Measurements from ENCODE around the gene NELL2.

Gene NELL2

GRCh38 chr12:44654646-44655639, 221.2 kb downstream of the NELL2 start:
- DNase-seq = no peak
- in situ Hi-C loops (cut with HindIII; ENCODE audit: low pct_ligation_motif_present, low pct_unique_long_range_greater_than_20kb, low sequenced_read_pairs) = no loop called here

- in situ Hi-C loops (cut with HindIII; ENCODE audit: low pct_ligation_motif_present, low pct_unique_long_range_greater_than_20kb, low sequenced_read_pairs) = no loop called here
- no peak for DNase-seq
These were observed 222.1 kb downstream of the NELL2 start for GRCh38 chr12:44653861-44654527.

- in situ Hi-C loops (cut with HindIII; ENCODE audit: low pct_ligation_motif_present, low pct_unique_long_range_greater_than_20kb, low sequenced_read_pairs) = no loop called here
- no peak for DNase-seq
These were observed 226.4 kb downstream of the NELL2 start for GRCh38 chr12:44649693-44650092.

- in situ Hi-C loops (cut with HindIII; ENCODE audit: low pct_ligation_motif_present, low pct_unique_long_range_greater_than_20kb, low sequenced_read_pairs) = no loop called here
- no peak for DNase-seq
These were observed 228.0 kb downstream of the NELL2 start for GRCh38 chr12:44647917-44648690.

- in situ Hi-C loops (cut with HindIII; ENCODE audit: low pct_ligation_motif_present, low pct_unique_long_range_greater_than_20kb, low sequenced_read_pairs) = no loop called here
- DNase-seq = no peak
These were observed 235.5 kb downstream of the NELL2 start for GRCh38 chr12:44640427-44641190.

DNA sequence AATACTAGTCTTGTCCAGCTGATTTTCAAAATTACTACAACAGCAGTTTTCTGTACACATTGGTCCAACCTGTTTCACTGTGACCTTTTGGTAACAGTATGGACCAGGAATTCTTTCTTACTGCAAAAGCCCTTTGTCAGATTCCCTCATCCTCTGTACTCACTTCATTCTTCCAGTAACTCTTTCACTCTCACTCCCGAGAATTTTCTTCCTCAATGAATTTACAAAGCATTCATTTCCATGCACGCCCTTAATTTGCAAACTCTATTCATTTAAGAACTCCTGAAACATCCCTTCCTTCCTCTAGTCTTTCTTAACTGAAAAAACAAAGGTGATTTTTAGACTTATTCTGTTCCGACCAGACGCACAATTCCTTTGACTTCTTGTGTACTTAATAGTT, 238.2 kb downstream of the NELL2 start:
- in situ Hi-C loops (cut with HindIII; ENCODE audit: low pct_ligation_motif_present, low pct_unique_long_range_greater_than_20kb, low sequenced_read_pairs) = no loop called here
- DNase-seq = no peak

DNA sequence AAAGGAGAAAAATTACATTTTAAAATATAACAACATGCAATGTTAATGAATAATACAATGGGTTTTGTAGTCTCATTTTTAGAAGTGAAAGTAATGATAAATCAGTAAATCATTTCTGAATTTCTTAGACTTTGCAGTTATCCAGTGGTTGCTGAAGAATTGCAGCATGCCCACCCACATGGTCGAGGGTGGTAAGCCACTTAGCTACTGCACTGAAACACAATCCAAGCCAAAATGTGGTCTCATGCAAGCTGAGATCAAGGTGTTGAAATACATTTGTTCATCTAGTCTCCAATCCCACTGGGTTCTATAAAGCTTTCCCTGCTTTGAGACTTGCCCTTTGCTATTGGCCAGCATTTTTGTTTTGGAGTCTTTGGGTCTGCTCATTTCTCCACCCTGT, 247.9 kb downstream of the NELL2 start:
- DNase-seq = no peak

GRCh38 chr12:44627387-44628166, 248.5 kb downstream of the NELL2 start:
- DNase-seq = no peak
- in situ Hi-C loops (cut with HindIII; ENCODE audit: low pct_ligation_motif_present, low pct_unique_long_range_greater_than_20kb, low sequenced_read_pairs) = no loop called here

More for the DNA sequence above, 247.9 kb downstream of the NELL2 start:
- in situ Hi-C loops (cut with HindIII; ENCODE audit: low pct_ligation_motif_present, low pct_unique_long_range_greater_than_20kb, low sequenced_read_pairs) = no loop called here

DNA sequence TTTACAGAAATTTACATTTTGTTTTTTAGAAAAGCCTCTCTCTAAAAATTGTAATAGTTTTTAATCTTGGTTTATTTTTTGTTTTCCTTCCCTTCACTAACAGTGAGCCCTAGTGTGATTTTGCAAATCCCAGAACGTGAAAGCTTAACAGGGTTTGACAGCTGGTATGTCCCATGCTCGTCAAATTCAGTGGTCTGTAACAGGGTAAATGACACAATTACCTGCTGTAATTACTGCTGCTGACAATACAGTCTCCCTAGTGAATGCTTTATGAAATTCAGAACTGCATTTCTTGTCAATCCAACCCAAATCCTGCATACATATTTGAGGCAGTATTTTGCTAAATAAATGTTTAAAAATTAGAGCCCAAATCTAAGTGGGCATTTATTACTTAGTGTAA, 249.2 kb downstream of the NELL2 start:
- in situ Hi-C loops (cut with HindIII; ENCODE audit: low pct_ligation_motif_present, low pct_unique_long_range_greater_than_20kb, low sequenced_read_pairs) = no loop called here
- DNase-seq = no peak

- in situ Hi-C loops (cut with HindIII; ENCODE audit: low pct_ligation_motif_present, low pct_unique_long_range_greater_than_20kb, low sequenced_read_pairs) = no loop called here
- DNase-seq = no peak
These were observed 257.2 kb downstream of the NELL2 start for GRCh38 chr12:44618946-44619345.

GRCh38 chr12:44616402-44616801, 259.7 kb downstream of the NELL2 start:
- no peak for DNase-seq
- in situ Hi-C loops (cut with HindIII; ENCODE audit: low pct_ligation_motif_present, low pct_unique_long_range_greater_than_20kb, low sequenced_read_pairs) = no loop called here

DNA sequence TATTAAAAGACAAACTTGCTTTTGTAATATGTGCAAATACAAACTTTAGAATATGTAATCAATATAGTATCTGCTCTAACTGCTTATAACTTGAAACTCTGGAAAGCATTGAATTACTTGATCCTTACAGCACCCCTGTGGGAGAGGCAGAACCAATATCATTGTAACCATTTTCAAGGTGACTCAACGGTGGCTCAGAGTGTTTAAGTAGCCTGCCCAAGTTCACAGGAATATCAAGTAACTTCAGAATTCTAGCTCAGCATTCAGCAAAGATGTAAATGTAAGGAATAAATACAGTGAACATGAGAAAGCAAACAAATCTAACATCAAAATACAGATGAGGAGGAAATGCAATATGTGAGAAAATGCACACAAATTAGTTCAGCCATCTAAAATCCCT, 264.6 kb downstream of the NELL2 start:
- in situ Hi-C loops (cut with HindIII; ENCODE audit: low pct_ligation_motif_present, low pct_unique_long_range_greater_than_20kb, low sequenced_read_pairs) = no loop called here
- no peak for DNase-seq

GRCh38 chr12:44603701-44604100, 272.4 kb downstream of the NELL2 start:
- DNase-seq = no peak
- in situ Hi-C loops (cut with HindIII; ENCODE audit: low pct_ligation_motif_present, low pct_unique_long_range_greater_than_20kb, low sequenced_read_pairs) = no loop called here

DNA sequence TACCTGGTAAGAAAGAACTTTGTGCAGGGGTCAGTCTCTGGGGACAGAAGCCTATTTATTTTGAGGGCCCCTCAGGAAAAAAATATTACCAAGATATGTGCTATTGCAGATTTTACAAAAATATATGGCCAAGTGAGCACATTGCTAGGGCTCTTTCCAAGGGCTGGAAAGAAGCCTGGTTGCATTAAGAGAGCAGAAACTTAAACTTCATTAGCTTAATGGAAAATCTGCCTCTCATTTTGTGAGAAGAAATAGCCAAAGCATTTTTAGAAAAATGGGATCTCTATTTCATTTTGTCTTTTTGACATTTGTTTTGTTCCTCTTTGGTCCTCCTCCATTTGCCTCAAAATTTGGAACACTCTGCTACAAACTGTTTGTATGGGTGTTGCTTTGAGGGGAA, 283.5 kb downstream of the NELL2 start:
- in situ Hi-C loops (cut with HindIII; ENCODE audit: low pct_ligation_motif_present, low pct_unique_long_range_greater_than_20kb, low sequenced_read_pairs) = no loop called here

DNA sequence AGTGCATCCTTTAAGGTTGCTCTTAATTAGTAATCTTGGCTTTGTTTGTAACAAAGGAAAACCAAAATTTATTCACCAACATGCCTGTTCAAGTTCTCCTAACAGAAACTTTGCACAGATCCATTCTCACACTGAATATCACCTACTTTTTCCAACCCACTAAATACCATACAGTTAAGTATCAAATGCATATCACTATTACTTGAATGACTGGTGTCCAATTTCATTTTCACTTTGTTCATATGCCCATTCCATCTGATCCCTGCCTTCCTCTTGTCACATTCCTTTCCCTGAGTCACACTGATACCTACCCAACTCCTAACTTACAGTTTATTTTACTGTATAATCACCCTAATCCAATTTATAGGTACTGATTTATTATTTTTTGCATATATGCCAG, 286.4 kb downstream of the NELL2 start:
- DNase-seq = no peak
- in situ Hi-C loops (cut with HindIII; ENCODE audit: low pct_ligation_motif_present, low pct_unique_long_range_greater_than_20kb, low sequenced_read_pairs) = no loop called here

More for the DNA sequence above, 283.5 kb downstream of the NELL2 start:
- DNase-seq = no peak

DNA sequence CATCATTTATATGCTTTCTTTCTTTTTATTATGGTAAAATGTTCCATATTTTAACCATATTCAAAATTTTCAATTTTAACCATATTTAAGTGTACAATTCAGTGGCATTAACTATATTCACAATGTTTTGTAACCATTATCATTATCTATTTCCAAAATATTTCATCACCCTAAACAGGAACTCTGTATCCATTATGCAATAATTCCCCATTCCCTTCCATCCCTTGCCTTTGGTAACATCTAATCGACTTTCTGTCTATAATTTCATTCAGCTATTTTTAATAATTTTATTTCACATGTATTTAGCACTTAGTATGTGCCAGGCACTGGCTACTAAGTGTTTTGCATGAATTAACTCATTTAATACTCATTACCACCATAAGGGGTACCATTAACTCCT, 287.5 kb downstream of the NELL2 start:
- in situ Hi-C loops (cut with HindIII; ENCODE audit: low pct_ligation_motif_present, low pct_unique_long_range_greater_than_20kb, low sequenced_read_pairs) = no loop called here
- DNase-seq = no peak

- in situ Hi-C loops (cut with HindIII; ENCODE audit: low pct_ligation_motif_present, low pct_unique_long_range_greater_than_20kb, low sequenced_read_pairs) = no loop called here
- DNase-seq = no peak
These were observed 291.5 kb downstream of the NELL2 start for GRCh38 chr12:44584625-44585024.

GRCh38 chr12:44582521-44582920, 293.6 kb downstream of the NELL2 start:
- no peak for DNase-seq
- in situ Hi-C loops (cut with HindIII; ENCODE audit: low pct_ligation_motif_present, low pct_unique_long_range_greater_than_20kb, low sequenced_read_pairs) = no loop called here

Data from ACHN (cell line).